K562 (cell line): ENCODE measurements around the gene RNASEH2A. TPM values are rescaled to one million over a fixed set of nuclear protein-coding genes. Genes with fewer than 3 reads are reported as not detected.

ENCODE experiments used
- CSDE1 ChIP-seq, 2 experiments: fragments of 450-650 bp; IDR thresholded peaks; 2 replicates each; pipeline ENCODE4 v1.6.1; 2016; ENCODE audit warnings: mild to moderate bottlenecking in 1 of 2
- FOXA1 ChIP-seq: fragments of 450-650 bp; IDR thresholded peaks from 2 replicates; pipeline ENCODE4 v1.6.1; 2016; ENCODE audit warnings: mild to moderate bottlenecking, borderline replicate concordance
- LCOR ChIP-seq: sonication (generic); formaldehyde crosslinking; IDR thresholded peaks from 2 replicates; pipeline ENCODE4 v1.8.0; 2022; ENCODE audit warnings: mild to moderate bottlenecking, missing genetic modification reagents
- MTA2 ChIP-seq: fragments of 450-650 bp; IDR thresholded peaks from 2 replicates; pipeline ENCODE4 v1.6.1; 2016; ENCODE audit warnings: low read depth
- NCOR1 ChIP-seq: fragments of 450-650 bp; IDR thresholded peaks from 2 replicates; pipeline ENCODE4 v1.6.1; 2016; ENCODE audit warnings: mild to moderate bottlenecking, moderate library complexity
- PHB2 ChIP-seq: fragments of 450-650 bp; IDR thresholded peaks from 2 replicates; pipeline ENCODE4 v1.6.1; 2017; ENCODE audit warnings: low read depth
- RBBP5 ChIP-seq: fragments of 200-600 bp; sonication (generic); IDR thresholded peaks from 2 replicates; pipeline ENCODE4 v1.6.1; 2012; ENCODE audit warnings: borderline replicate concordance, mild to moderate bottlenecking, low read length, control low read depth, inconsistent platforms; ENCODE audit not compliant: insufficient read depth, poor library complexity, severe bottlenecking
- SP2 ChIP-seq: IDR thresholded peaks from 2 replicates; pipeline ENCODE4 v1.6.1; 2011; ENCODE audit warnings: mild to moderate bottlenecking, low read depth, low read length, moderate library complexity; ENCODE audit not compliant: poor library complexity, severe bottlenecking; ENCODE audit errors: extremely low read depth
- XRCC5 ChIP-seq: fragments of 200-400 bp; formaldehyde crosslinking; IDR thresholded peaks from 2 replicates; pipeline ENCODE4 v1.6.1; 2017; ENCODE audit warnings: low read depth, mild to moderate bottlenecking, low read length
- ZBTB9 ChIP-seq: fragments of 450-650 bp; formaldehyde crosslinking; IDR thresholded peaks from 2 replicates; pipeline ENCODE4 v1.4.0; 2020; ENCODE audit warnings: mild to moderate bottlenecking, moderate library complexity
- ZHX1 ChIP-seq: fragments of 150-350 bp; conservative IDR thresholded peaks from 2 replicates; pipeline ENCODE4 v1.6.1; 2014; ENCODE audit warnings: low read length
- ZNF134 ChIP-seq: fragments of 250-450 bp; sonication (Bioruptor Pico); conservative IDR thresholded peaks from 2 replicates; pipeline ENCODE4 v1.4.0; 2020
- ZNF511 ChIP-seq: sonication (generic); formaldehyde crosslinking; IDR thresholded peaks from 2 replicates; pipeline ENCODE4 v1.8.0; 2022; ENCODE audit warnings: mild to moderate bottlenecking, missing genetic modification reagents
- polyA plus RNA-seq, 8 experiments: library from polyadenylated mRNA; depleted of rRNA in 4 of 8; stranded (reverse) in 5 of 8; unstranded in 3 of 8; fragments of >200 nt; fragmentation: Nextera tagmentation in 2 of 8; fragmentation: Illumina TruSeq in 1 of 8; extraction: Ambion mirVana in 2 of 8; extraction: Trizol in 1 of 8; gene quantifications; 2 replicates each; pipeline versions ENCODE4 v1.2.1 to v1.2.3, GENCODE V29; 2011 to 2014; ENCODE audit warnings: inconsistent platforms in 1 of 8, missing spikeins in 1 of 8
- total RNA-seq, 7 experiments: library from RNA; depleted of rRNA in 6 of 7; stranded (reverse); fragments of >200 nt in 6 of 7; fragmentation: Illumina TruSeq in 2 of 7; extraction: Trizol in 2 of 7; gene quantifications; 2 replicates each; pipeline versions ENCODE4 v1.2.1 to v1.2.3, GENCODE V29; 2011 to 2021; ENCODE audit warnings: low replicate concordance in 1 of 7
- TF ChIP-seq, protein P1 (sequence below): fragments of 250-450 bp; sonication (Bioruptor Pico); IDR thresholded peaks from 2 replicates; pipeline ENCODE4 v1.5.1; 2021; ENCODE audit warnings: mild to moderate bottlenecking
- TF ChIP-seq, protein P2 (sequence below): fragments of 450-650 bp; IDR thresholded peaks from 2 replicates; pipeline ENCODE4 v1.6.1; 2016; ENCODE audit warnings: missing biosample characterization, missing genetic modification characterization
- TF ChIP-seq, protein P3 (sequence below): fragments of 450-650 bp; IDR thresholded peaks from 2 replicates; pipeline ENCODE4 v1.6.1; 2016; ENCODE audit warnings: antibody characterized with exemption
- TF ChIP-seq, protein P4 (sequence below): sonication (generic); formaldehyde crosslinking; IDR thresholded peaks from 2 replicates; pipeline ENCODE4 v1.8.0; 2022; ENCODE audit warnings: missing genetic modification reagents, mild to moderate bottlenecking, borderline replicate concordance

The RNASEH2A gene
- total and polyA plus RNA-seq, 9 of the 15 experiments (the other 6 are each of a cell fraction or from before 2014, with no cell fraction given) = 22.3 to 78.0 (median 61.7) TPM

DNA sequence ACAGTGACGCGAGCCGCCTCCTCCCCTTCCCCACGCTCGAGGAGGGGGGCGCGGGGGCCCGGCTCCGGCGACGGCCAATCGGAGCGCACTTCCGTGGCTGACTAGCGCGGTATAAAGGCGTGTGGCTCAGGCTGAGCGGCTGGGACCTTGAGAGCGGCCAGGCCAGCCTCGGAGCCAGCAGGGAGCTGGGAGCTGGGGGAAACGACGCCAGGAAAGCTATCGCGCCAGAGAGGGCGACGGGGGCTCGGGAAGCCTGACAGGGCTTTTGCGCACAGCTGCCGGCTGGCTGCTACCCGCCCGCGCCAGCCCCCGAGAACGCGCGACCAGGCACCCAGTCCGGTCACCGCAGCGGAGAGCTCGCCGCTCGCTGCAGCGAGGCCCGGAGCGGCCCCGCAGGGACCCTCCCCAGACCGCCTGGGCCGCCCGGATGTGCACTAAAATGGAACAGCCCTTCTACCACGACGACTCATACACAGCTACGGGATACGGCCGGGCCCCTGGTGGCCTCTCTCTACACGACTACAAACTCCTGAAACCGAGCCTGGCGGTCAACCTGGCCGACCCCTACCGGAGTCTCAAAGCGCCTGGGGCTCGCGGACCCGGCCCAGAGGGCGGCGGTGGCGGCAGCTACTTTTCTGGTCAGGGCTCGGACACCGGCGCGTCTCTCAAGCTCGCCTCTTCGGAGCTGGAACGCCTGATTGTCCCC is 14.9 kb upstream of the RNASEH2A start, which contains the start of gene JUNB (continued):
- TF ChIP-seq, protein P1, sequence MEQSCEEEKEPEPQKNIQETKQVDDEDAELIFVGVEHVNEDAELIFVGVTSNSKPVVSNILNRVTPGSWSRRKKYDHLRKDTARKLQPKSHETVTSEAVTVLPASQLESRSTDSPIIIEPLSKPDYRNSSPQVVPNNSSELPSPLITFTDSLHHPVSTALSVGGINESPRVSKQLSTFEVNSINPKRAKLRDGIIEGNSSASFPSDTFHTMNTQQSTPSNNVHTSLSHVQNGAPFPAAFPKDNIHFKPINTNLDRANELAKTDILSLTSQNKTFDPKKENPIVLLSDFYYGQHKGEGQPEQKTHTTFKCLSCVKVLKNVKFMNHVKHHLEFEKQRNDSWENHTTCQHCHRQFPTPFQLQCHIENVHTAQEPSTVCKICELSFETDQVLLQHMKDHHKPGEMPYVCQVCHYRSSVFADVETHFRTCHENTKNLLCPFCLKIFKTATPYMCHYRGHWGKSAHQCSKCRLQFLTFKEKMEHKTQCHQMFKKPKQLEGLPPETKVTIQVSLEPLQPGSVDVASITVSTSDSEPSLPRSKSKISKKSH = no peak
- peak; percentile 35 for TF ChIP-seq RBBP5
- peak; percentile 76; the same call in 1 of the 2 replicates for TF ChIP-seq ZNF511
- no peak for TF ChIP-seq FOXA1
- TF ChIP-seq, protein P2, sequence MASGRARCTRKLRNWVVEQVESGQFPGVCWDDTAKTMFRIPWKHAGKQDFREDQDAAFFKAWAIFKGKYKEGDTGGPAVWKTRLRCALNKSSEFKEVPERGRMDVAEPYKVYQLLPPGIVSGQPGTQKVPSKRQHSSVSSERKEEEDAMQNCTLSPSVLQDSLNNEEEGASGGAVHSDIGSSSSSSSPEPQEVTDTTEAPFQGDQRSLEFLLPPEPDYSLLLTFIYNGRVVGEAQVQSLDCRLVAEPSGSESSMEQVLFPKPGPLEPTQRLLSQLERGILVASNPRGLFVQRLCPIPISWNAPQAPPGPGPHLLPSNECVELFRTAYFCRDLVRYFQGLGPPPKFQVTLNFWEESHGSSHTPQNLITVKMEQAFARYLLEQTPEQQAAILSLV (tag) = no peak
- TF ChIP-seq, protein P3, sequence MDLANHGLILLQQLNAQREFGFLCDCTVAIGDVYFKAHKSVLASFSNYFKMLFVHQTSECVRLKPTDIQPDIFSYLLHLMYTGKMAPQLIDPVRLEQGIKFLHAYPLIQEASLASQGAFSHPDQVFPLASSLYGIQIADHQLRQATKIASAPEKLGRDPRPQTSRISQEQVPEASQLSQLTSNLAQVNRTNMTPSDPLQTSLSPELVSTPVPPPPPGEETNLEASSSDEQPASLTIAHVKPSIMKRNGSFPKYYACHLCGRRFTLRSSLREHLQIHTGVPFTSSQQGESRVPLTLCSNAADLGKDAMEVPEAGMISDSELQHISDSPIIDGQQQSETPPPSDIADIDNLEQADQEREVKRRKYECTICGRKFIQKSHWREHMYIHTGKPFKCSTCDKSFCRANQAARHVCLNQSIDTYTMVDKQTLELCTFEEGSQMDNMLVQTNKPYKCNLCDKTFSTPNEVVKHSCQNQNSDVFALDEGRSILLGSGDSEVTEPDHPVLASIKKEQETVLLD = no peak; the same call in 1 of the 2 replicates
- TF ChIP-seq ZHX1 = 0 out of 2 replicates have a peak, but pooled peaks have one; percentile 54
- peak in 1 of 2 experiments; percentile 79; a peak in 2 of 4 replicates for TF ChIP-seq CSDE1 (IDR thresholded peaks at IDR 0.05)
- TF ChIP-seq XRCC5 = peak; percentile 60
- no peak for TF ChIP-seq MTA2
- TF ChIP-seq LCOR (CRISPR knock-in tag) = peak; percentile 92
- no peak for TF ChIP-seq ZNF134 (CRISPR knock-in tag)
- TF ChIP-seq NCOR1 = peak; percentile 78
- TF ChIP-seq SP2 = no peak
- TF ChIP-seq ZBTB9 (CRISPR knock-in tag) = peak; percentile 85
- no peak for TF ChIP-seq PHB2
- TF ChIP-seq, protein P4, sequence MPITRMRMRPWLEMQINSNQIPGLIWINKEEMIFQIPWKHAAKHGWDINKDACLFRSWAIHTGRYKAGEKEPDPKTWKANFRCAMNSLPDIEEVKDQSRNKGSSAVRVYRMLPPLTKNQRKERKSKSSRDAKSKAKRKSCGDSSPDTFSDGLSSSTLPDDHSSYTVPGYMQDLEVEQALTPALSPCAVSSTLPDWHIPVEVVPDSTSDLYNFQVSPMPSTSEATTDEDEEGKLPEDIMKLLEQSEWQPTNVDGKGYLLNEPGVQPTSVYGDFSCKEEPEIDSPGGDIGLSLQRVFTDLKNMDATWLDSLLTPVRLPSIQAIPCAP = no peak; the same call in 1 of the 2 replicates
